Osteoblast (primary cell): ENCODE measurements around the gene C3orf62. TPM values are rescaled to one million over a fixed set of nuclear protein-coding genes. Genes with fewer than 3 reads are reported as not detected.
A peak's percentile ranks its signal among the peaks of the same experiment; 100 is the strongest.
"Not testable (repeated sequence)": the region's sequence is repeated elsewhere in the genome, so short reads cannot be mapped to it uniquely, and the experiment has no call there.

Experiments
- DNase-seq: peaks from one replicate; pipeline ENCODE4 v3.0.0; 2011; ENCODE audit warnings: low spot score, mixed read lengths; ENCODE audit not compliant: insufficient read length; ENCODE audit errors: missing footprints
- H2AFZ ChIP-seq: 2 replicates; pipeline ENCODE4 v1.6.0; 2011; ENCODE audit warnings: mild to moderate bottlenecking, low read length
- H3K27ac ChIP-seq: 2 replicates; pipeline ENCODE4 v1.5.1; 2011; ENCODE audit warnings: mild to moderate bottlenecking, low read depth, low read length, moderate library complexity
- H3K27me3 ChIP-seq: 2 replicates; pipeline ENCODE4 v1.6.0; 2012; ENCODE audit warnings: mild to moderate bottlenecking, control low read depth, inconsistent platforms, low read length, moderate library complexity; ENCODE audit not compliant: insufficient read depth
- H3K36me3 ChIP-seq: 2 replicates; pipeline ENCODE4 v1.5.1; 2011; ENCODE audit warnings: mild to moderate bottlenecking, low read length, control low read depth, moderate library complexity; ENCODE audit not compliant: insufficient read depth
- H3K4me1 ChIP-seq: 2 replicates; pipeline ENCODE4 v1.5.1; 2011; ENCODE audit warnings: mild to moderate bottlenecking, low read length, control low read depth, moderate library complexity; ENCODE audit not compliant: insufficient read depth
- H3K4me2 ChIP-seq: 2 replicates; pipeline ENCODE4 v1.6.0; 2011; ENCODE audit warnings: mild to moderate bottlenecking, low read length; ENCODE audit not compliant: insufficient read depth
- H3K4me3 ChIP-seq: fragments of 200-600 bp; sonication (generic); 3 replicates; pipeline ENCODE4 v1.5.1; 2012; ENCODE audit warnings: mild to moderate bottlenecking, low read length, inconsistent platforms; ENCODE audit not compliant: insufficient read depth
- H3K79me2 ChIP-seq: 2 replicates; pipeline ENCODE4 v1.6.0; 2012; ENCODE audit warnings: mild to moderate bottlenecking, low read length, control low read depth, inconsistent platforms; ENCODE audit not compliant: insufficient read depth
- H3K9me3 ChIP-seq: 2 replicates; pipeline ENCODE4 v1.5.1; 2011; ENCODE audit warnings: low read depth, low read length, control low read depth
- H4K20me1 ChIP-seq: 2 replicates; pipeline ENCODE4 v1.6.0; 2012; ENCODE audit warnings: mild to moderate bottlenecking, low read length, control low read depth; ENCODE audit not compliant: insufficient read depth
- CTCF ChIP-seq: IDR thresholded peaks from 2 replicates; pipeline ENCODE4 v1.5.1; 2011; ENCODE audit warnings: mild to moderate bottlenecking, low read depth, low read length, moderate library complexity; ENCODE audit errors: extremely low read depth
- small RNA-seq: library from RNA; depleted of rRNA; stranded (forward); fragments of <200 nt; gene quantifications from one replicate; pipeline ENCODE3, GENCODE V24; 2012
- total RNA-seq: library from RNA; depleted of rRNA; stranded (reverse); fragments of >200 nt; gene quantifications from 2 replicates; pipeline ENCODE4 v1.2.3, GENCODE V29; 2012

Gene C3orf62
- total RNA-seq, 1 donor: 3.6 TPM

- Histone ChIP-seq H3K4me1 (peaks cover 3% of the 10 kb centered on the region), H3K4me3 (no peak overlapping the region), H3K4me2 (no peak overlapping the region), H3K36me3 (no peaks in the 10 kb centered on the region), H3K27me3 (no peaks in the 10 kb centered on the region), H3K9me3 (no peaks in the 10 kb centered on the region), H4K20me1 (no peaks in the 10 kb centered on the region), H3K27ac (no peak overlapping the region), H2AFZ (no peak overlapping the region), H3K79me2 (peaks cover 14% of the 10 kb centered on the region)
- no peak for DNase-seq
- TF ChIP-seq CTCF: no peak
Measured at GRCh38 chr3:49222002-49222401, 55.0 kb downstream of the C3orf62 start.

- H3K4me1 ChIP-seq, H3K9me3 ChIP-seq, H3K4me2 ChIP-seq, H3K4me3 ChIP-seq, H4K20me1 ChIP-seq, H3K27me3 ChIP-seq, H3K36me3 ChIP-seq, H2AFZ ChIP-seq, H3K27ac ChIP-seq, DNase-seq: not testable (repeated sequence)
- peaks cover 14% of the 10 kb centered on the region for H3K79me2 ChIP-seq
Measured at GRCh38 chr3:49220985-49221563, 56.0 kb downstream of the C3orf62 start.

GRCh38 chr3:49219132-49219531 is 57.9 kb downstream of the C3orf62 start:
- Histone ChIP-seq H3K36me3 (peaks cover 3% of the 10 kb centered on the region), H3K79me2 (peaks cover 19% of the 10 kb centered on the region), H4K20me1 (no peaks in the 10 kb centered on the region), H3K27ac (peak overlapping the region; percentile 51), H3K4me3 (no peak overlapping the region), H3K4me1 (peaks cover 3% of the 10 kb centered on the region), H2AFZ (no peak overlapping the region), H3K27me3 (no peaks in the 10 kb centered on the region), H3K9me3 (no peaks in the 10 kb centered on the region), H3K4me2 (no peak overlapping the region)
- no peak for TF ChIP-seq CTCF
- DNase-seq: no peak

Small RNAs within 50 kb of the gene (small RNA-seq; reads per million reads assigned to genes)
- not detected for gene AC121247.2
- gene MIR4271: not detected
- gene RF00019: not detected

Other genes starting within 250 kb of the C3orf62 start
- 273 and 286 TPM in 2 replicates for gene IMPDH2, start 247.8 kb downstream of the C3orf62 start, total RNA-seq
- 136 and 167 TPM in 2 replicates for gene QRICH1, start 183.2 kb downstream of the C3orf62 start, total RNA-seq
- gene QARS1, start 172.5 kb downstream of the C3orf62 start, total RNA-seq: 360 and 416 TPM in 2 replicates
- 37.1 and 49.6 TPM in 2 replicates for gene USP19, start 156.4 kb downstream of the C3orf62 start, total RNA-seq
- 355 and 450 TPM in 2 replicates for gene LAMB2, start 144.2 kb downstream of the C3orf62 start, total RNA-seq
- gene CCDC71, start 110.9 kb downstream of the C3orf62 start, total RNA-seq: 19.2 and 22.8 TPM in 2 replicates
- 16.6 and 18.3 TPM in 2 replicates for gene KLHDC8B, start 105.6 kb downstream of the C3orf62 start, total RNA-seq
- 20.3 and 22.1 TPM in 2 replicates for gene USP4, start 62.8 kb upstream of the C3orf62 start, total RNA-seq
- gene GPX1, start 81.1 kb upstream of the C3orf62 start, total RNA-seq: 174 and 183 TPM in 2 replicates
- 860 and 899 TPM in 2 replicates for gene RHOA, start 134.7 kb upstream of the C3orf62 start, total RNA-seq
- gene TCTA, start 135.2 kb upstream of the C3orf62 start, total RNA-seq: 35.8 and 37.4 TPM in 2 replicates
- gene AMT, start 145.2 kb upstream of the C3orf62 start, total RNA-seq: 1.1 and 1.2 TPM in 2 replicates
- gene NICN1, start 152.1 kb upstream of the C3orf62 start, total RNA-seq: 3.8 and 4.7 TPM in 2 replicates
- gene DAG1, start 193.0 kb upstream of the C3orf62 start, total RNA-seq: 55.4 and 58.3 TPM in 2 replicates